ENCODE data around the gene PAK1IP1.
"Not testable (repeated sequence)": the region's sequence is repeated elsewhere in the genome, so short reads cannot be mapped to it uniquely, and the experiment has no call there.

The PAK1IP1 gene

DNA sequence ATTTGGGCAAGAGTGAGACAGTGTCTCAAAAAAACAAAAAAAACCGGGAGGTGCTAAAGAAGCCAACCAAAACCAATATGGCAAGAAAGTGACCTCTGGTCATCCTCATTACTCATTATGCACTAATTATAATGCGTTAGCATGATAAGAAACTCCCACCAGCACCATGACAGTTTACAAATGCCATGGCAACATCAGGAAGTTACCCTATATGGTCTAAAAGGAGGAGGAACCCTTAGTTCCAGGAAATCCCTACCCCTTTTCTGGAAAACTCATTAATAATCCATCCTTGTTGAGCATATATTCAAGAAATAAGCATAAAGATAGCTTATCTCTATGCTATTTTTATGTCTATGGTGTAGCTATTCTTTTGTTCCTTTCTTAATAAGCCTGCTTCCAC, 32.0 kb upstream of the PAK1IP1 start:
- TF ChIP-seq, protein P1, sequence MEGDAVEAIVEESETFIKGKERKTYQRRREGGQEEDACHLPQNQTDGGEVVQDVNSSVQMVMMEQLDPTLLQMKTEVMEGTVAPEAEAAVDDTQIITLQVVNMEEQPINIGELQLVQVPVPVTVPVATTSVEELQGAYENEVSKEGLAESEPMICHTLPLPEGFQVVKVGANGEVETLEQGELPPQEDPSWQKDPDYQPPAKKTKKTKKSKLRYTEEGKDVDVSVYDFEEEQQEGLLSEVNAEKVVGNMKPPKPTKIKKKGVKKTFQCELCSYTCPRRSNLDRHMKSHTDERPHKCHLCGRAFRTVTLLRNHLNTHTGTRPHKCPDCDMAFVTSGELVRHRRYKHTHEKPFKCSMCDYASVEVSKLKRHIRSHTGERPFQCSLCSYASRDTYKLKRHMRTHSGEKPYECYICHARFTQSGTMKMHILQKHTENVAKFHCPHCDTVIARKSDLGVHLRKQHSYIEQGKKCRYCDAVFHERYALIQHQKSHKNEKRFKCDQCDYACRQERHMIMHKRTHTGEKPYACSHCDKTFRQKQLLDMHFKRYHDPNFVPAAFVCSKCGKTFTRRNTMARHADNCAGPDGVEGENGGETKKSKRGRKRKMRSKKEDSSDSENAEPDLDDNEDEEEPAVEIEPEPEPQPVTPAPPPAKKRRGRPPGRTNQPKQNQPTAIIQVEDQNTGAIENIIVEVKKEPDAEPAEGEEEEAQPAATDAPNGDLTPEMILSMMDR (IDR thresholded peaks at IDR 0.05; ENCODE audit: low read length, missing control alignments): no peak
- DNase-seq (ENCODE audit: low read depth): no peak
- H3K4me3 ChIP-seq (replicated peaks; ENCODE audit: low read depth, low read length): no peak overlapping the region

DNA sequence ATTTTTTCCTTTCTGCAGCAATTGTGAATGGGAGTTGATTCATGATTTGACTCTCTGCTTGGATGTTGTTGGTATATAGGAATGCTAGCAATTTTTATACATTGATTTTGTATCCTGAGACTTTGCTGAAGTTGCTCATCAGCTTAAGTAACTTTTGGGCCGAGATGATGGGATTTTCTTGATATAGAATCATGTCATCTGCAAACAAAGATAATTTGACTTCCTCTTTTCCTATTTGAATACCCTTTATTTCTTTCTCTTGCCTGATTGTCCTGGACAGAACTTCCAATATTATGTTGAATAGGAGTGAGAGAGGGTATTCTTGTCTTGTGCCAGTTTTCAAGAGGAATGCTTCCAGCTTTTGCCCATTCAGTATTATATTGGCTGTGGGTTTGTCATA, 29.2 kb upstream of the PAK1IP1 start:
- not testable (repeated sequence) for DNase-seq (ENCODE audit: low read depth); H3K4me3 ChIP-seq (replicated peaks; ENCODE audit: low read depth, low read length)

DNA sequence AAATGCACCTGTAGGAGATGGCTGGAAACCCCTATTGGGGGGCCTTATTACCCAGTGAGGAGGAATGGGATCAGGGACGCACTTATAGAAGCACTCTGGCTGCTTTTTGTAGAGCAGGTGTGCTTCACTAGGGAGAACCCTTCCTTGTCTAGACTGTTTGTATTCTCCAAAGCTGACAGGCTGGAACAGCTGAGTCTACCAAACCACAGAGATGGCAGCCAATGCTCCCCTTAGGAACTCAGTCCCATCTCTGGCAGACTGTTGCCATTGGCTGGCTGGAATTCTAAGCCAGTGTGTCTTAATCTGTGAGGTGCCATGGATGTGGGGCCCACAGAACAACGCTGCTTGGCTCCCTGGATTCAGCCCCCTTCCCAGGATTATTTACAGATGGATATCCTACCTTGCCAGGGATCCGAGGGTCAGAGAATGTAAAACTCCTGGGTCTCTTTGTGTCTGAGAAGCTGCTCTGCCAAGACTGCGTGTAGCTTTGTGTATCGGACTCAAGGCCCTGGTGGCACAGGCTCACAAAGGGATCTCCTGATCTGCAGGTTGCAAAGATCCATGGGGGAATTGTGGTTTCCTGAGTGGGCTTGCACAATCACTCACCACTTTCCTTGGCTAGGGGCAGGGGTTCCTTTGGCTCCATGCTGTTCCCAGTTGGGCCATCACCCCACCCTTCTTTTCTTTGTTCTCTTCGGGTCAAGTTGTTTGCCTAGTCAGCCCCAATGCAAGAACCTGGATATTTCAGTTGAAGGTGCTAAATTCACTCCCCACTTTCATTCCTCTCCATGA, 26.4 kb upstream of the PAK1IP1 start:
- TF ChIP-seq, protein P1 (IDR thresholded peaks at IDR 0.05; ENCODE audit: low read length, missing control alignments): no peak
- no peak for DNase-seq (ENCODE audit: low read depth)
- no peak overlapping the region for H3K4me3 ChIP-seq (replicated peaks; ENCODE audit: low read depth, low read length)

DNA sequence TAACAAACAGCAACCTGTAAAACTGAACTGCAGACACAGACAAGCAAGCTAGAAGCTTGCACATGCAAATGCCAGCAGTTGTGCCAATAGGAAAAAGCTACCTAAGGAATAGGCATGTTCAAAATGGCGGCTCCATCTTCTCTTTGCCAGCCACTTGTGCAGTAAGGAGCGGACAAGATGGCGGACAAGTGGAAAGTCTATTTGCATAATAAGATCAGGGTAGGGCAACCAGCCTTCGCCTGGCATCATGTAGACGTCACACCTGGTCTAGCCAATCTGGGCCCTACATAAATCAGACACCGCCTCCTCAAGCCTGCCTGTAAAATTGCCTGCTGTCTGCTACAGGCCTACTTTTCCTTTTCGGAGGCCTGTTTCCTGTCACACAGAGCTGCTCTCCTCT, 18.4 kb upstream of the PAK1IP1 start:
- H3K4me3 ChIP-seq (replicated peaks; ENCODE audit: low read depth, low read length): no peak overlapping the region
- no peak for DNase-seq (ENCODE audit: low read depth)
- TF ChIP-seq, protein P1 (IDR thresholded peaks at IDR 0.05; ENCODE audit: low read length, missing control alignments): no peak

DNA sequence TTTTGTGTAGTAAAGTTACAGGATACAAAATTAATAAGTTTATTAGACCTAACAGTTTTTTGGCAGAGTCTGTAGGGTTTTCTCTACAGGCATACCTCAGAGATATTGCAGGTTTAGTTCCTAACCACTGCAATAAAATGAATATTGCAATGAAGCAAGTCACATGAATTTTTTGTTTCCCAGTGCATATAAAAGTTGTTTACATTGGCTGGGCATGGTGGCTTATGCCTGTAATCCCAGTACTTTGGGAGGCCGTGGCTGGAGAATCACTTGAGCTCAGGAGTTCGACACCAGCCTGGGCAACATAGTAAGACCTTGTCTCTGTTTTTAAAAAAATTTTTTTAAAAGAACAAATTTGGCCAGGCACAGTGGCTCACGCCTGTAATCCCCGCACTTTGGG, 16.3 kb upstream of the PAK1IP1 start:
- H3K4me3 ChIP-seq (replicated peaks; ENCODE audit: low read depth, low read length): no peak overlapping the region
- TF ChIP-seq, protein P1 (IDR thresholded peaks at IDR 0.05; ENCODE audit: low read length, missing control alignments): no peak
- no peak for DNase-seq (ENCODE audit: low read depth)

DNA sequence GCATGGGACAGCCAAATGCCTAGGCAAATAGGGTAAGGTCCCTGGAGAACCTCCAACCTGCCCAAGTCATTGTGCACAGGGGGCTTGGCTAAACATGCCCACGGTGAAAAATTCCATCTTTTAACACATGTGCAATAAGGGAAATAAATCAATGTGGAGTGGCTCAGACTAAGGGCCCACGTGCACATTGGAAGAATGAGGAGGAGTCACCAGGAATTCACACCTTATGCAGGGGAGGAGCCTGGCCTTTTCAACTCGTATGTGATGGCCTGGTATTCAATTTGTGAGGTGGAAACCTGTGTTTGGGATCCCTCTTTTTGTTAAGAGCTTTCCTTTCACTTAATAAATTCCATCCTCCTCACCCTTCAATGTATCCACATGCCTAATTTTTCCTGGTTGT, 13.0 kb upstream of the PAK1IP1 start:
- TF ChIP-seq, protein P1 (IDR thresholded peaks at IDR 0.05; ENCODE audit: low read length, missing control alignments): no peak
- no peak for DNase-seq (ENCODE audit: low read depth)

DNA sequence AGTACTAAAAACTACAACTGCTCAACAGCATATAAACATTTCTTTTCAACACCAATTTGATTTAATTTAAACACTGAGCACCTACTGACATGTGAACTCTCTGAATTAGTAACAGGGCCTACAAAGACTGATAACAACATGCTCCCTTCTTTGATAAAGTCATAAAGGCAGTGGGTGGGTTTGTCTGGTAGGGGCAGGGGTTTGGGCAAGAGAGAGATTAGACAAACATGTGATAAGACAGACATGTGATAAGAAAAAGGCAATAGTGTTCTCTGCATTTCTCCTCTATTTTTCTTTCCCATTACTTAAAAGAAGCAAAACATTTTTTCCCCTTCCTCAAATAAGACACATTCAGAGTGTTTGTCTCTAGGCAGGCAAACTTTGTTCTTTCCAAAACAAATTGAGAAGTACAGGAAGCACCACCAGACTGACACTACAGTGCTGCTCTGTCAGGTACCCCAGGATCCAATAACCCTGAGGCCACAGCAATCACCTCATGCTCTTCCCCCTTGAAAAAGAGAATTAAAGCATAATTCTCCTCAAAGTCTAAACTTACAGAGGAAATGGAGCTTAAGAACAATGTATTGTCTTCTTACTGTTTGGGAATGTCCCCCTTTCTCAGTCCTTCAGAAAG, 12.3 kb upstream of the PAK1IP1 start:
- TF ChIP-seq, protein P1 (IDR thresholded peaks at IDR 0.05; ENCODE audit: low read length, missing control alignments): no peak
- no peak overlapping the region for H3K4me3 ChIP-seq (replicated peaks; ENCODE audit: low read depth, low read length)
- DNase-seq (ENCODE audit: low read depth): no peak

More for the DNA sequence above, 13.0 kb upstream of the PAK1IP1 start:
- no peak overlapping the region for H3K4me3 ChIP-seq (replicated peaks; ENCODE audit: low read depth, low read length)

Measured in fibroblast of pulmonary artery (primary cell).